ENCODE measurements around the gene NDUFB7. TPM values are rescaled to one million over a fixed set of nuclear protein-coding genes. Genes with fewer than 3 reads are reported as not detected.

NDUFB7 gene
- total RNA-seq, 1 experiment from 2014 or later: 254 TPM

DNA sequence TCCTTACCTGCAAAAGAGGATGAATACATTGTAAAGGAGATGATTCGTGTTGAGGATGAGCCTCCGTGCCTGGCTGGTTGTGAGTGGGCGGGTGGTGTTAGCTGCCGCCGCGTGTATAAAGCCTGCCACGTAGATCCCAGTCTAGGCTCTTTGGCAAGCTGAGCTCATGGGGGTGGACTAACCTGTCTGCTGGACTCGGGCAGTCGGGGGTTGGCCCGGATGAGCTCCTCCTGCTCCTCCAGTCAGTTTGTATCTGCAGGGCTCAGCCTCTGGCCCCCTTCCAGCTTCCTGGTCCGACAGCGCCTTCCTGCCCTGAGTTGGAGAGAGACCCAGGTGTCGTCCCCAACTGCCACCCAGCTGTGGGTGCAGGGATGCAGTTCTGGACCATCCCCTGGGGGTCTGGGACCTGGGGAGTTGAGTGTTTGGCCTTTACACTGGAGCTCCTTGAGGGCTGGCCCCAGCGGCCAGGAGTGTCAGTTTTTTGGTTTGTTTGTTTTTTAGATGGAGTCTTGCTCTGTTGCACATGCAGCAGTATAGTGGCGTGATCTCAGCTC lies 21.6 kb downstream of the NDUFB7 start:
- POLR2A ChIA-PET: interaction anchor here (0.6 kb wide), 1 partner anchor 209 kb away, joined by 3 read pairs; no protein-coding TSS in a partner anchor

DNA sequence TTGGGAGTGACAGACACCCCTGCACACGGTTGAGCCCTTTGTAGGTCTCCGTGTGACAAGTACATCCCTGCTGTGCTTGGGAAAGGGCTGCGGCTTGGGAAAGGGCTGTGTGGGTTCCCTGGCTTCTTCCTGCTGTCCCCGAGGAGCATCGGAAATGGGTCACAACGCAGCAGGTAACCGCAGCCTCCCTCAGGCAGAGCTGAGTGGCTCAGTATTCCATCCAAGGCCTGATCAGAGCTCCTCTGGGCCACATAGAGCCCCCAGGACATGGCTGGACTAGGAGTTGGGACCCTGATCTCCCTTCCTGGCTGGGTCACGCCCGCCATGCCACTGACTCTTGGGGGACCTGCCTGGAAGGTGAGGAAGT lies 26.2 kb downstream of the NDUFB7 start:
- no peak for TF ChIP-seq NFE2L1 (CRISPR knock-in tag; IDR thresholded peaks at IDR 0.05)
- Mint-ChIP-seq H3K4me3 (no peak overlapping the region), H3K36me3 (peaks cover 7% of the 10 kb centered on the region), H3K9me3 (no peaks in the 10 kb centered on the region), H3K27me3 (ENCODE audit: low read depth) (no peaks in the 10 kb centered on the region), H3K27ac (no peak overlapping the region), H3K4me1 (peaks cover 6% of the 10 kb centered on the region)
- ChIA-PET POLR2A (interaction anchor here (0.5 to 0.6 kb wide), 3 partner anchors 23 to 147 kb away, joined by 3 to 5 read pairs (median 4); no protein-coding TSS in a partner anchor), CTCF (interaction anchor here (1.0 kb wide), 1 partner anchor 9 kb away, joined by 3 read pairs; no protein-coding TSS in a partner anchor)
- no peak for ATAC-seq
- DNase-seq (ENCODE audit: low spot score): no peak

More for the DNA sequence above, 21.6 kb downstream of the NDUFB7 start:
- CTCF ChIA-PET: interaction anchor here (0.8 to 2.5 kb wide), 5 partner anchors 10 to 70 kb away, joined by 3 to 17 read pairs (median 12); partner anchors contain the start of gene DNAJB1
- ATAC-seq: no peak
- peak overlapping the region; percentile 67 for H3K27ac Mint-ChIP-seq
- H3K4me3 Mint-ChIP-seq: no peak overlapping the region
- H3K9me3 Mint-ChIP-seq: no peaks in the 10 kb centered on the region
- no peak for DNase-seq (ENCODE audit: low spot score)
- no peaks in the 10 kb centered on the region for H3K27me3 Mint-ChIP-seq (ENCODE audit: low read depth)
- TF ChIP-seq FOXK1 (CRISPR knock-in tag; IDR thresholded peaks at IDR 0.05): no peak
- TF ChIP-seq OVOL2 (CRISPR knock-in tag; IDR thresholded peaks at IDR 0.05; ENCODE audit: borderline replicate concordance): no peak
- TF ChIP-seq TP53 (CRISPR knock-in tag; IDR thresholded peaks at IDR 0.05): no peak
- no peak for TF ChIP-seq EMX1 (CRISPR knock-in tag; IDR thresholded peaks at IDR 0.05)
- peaks cover 12% of the 10 kb centered on the region for H3K4me1 Mint-ChIP-seq
- peaks cover 7% of the 10 kb centered on the region for H3K36me3 Mint-ChIP-seq

DNA sequence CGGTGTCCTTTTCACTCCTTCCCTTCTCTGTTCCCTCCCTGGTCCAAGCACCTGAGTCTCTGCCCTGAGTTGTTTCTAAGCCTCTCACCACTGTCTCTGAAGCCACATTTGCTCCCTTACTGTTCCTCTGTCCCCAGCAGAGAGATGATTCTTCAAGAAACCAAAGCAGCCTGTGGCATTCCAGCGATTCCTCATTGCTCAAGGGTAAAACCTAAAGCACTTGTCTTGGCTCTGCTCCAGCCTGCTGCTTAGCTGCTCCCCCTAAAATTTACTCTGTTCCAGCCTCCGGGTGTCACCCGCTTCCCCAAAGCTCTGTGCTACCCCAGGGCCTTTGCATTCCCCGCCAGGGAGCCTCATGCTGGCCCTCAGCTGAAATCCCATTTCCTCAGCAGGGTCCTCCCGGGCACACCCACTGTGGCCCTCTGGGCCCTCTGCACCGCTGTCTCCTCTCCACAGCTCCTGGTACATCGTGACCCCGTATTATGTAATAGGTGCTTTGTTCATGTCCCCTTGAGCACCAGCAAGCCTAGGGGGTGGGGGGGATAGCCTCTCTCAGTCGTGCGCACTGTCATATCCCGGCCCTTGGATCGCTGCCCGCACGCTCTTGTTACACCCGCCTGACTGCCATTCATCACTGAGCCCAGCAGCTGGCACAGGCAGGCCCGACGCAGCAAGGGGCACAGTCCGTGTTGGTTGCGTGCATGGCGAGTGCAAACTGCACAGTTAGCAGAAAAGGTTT lies 26.7 kb downstream of the NDUFB7 start:
- no peak for DNase-seq (ENCODE audit: low spot score)
- Mint-ChIP-seq H3K36me3 (peaks cover 7% of the 10 kb centered on the region), H3K4me1 (peaks cover 6% of the 10 kb centered on the region), H3K27me3 (ENCODE audit: low read depth) (no peaks in the 10 kb centered on the region), H3K9me3 (no peaks in the 10 kb centered on the region), H3K27ac (no peak overlapping the region; the same call in 1 of the 2 replicates), H3K4me3 (no peak overlapping the region)
- no peak for ATAC-seq
- CTCF ChIA-PET: interaction anchor here (1.0 to 1.6 kb wide), 2 partner anchors 9 to 11 kb away, joined by 3 to 10 read pairs; no protein-coding TSS in a partner anchor
- TF ChIP-seq, protein P1, sequence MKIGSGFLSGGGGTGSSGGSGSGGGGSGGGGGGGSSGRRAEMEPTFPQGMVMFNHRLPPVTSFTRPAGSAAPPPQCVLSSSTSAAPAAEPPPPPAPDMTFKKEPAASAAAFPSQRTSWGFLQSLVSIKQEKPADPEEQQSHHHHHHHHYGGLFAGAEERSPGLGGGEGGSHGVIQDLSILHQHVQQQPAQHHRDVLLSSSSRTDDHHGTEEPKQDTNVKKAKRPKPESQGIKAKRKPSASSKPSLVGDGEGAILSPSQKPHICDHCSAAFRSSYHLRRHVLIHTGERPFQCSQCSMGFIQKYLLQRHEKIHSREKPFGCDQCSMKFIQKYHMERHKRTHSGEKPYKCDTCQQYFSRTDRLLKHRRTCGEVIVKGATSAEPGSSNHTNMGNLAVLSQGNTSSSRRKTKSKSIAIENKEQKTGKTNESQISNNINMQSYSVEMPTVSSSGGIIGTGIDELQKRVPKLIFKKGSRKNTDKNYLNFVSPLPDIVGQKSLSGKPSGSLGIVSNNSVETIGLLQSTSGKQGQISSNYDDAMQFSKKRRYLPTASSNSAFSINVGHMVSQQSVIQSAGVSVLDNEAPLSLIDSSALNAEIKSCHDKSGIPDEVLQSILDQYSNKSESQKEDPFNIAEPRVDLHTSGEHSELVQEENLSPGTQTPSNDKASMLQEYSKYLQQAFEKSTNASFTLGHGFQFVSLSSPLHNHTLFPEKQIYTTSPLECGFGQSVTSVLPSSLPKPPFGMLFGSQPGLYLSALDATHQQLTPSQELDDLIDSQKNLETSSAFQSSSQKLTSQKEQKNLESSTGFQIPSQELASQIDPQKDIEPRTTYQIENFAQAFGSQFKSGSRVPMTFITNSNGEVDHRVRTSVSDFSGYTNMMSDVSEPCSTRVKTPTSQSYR (CRISPR knock-in tag; IDR thresholded peaks at IDR 0.05): no peak
- POLR2A ChIA-PET: interaction anchor here (0.5 to 0.6 kb wide), 3 partner anchors 35 to 1712 kb away, joined by 4 to 5 read pairs (median 4); no protein-coding TSS in a partner anchor

DNA sequence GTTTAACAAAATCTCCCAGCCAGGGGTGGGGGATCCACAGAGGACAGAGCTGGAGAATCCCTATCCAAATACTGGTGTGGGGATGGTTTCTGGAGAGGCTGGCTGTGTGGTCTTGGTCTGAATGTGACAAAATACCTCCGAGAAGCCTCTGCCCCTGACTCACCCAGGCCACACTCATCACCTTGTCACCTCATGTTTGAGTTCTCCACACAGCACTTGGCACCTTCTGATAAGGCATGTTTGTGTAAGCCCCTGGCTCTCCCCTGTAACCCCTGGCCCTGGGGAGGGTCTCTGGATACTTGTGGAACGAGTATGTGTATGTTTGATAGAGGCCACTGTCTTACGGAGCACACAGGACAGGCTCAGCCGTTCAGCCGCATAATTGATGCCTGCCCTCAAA lies 27.8 kb downstream of the NDUFB7 start:
- peaks cover 6% of the 10 kb centered on the region for H3K4me1 Mint-ChIP-seq
- no peaks in the 10 kb centered on the region for H3K27me3 Mint-ChIP-seq (ENCODE audit: low read depth)
- ATAC-seq (no peak), DNase-seq (ENCODE audit: low spot score) (no peak)
- H3K36me3 Mint-ChIP-seq: peaks cover 5% of the 10 kb centered on the region; the same call in 1 of the 2 replicates
- POLR2A ChIA-PET: no interaction called here
- H3K4me3 Mint-ChIP-seq: no peak overlapping the region
- CTCF ChIA-PET: interaction anchor here (1.6 kb wide), 1 partner anchor 12 kb away, joined by 10 read pairs; no protein-coding TSS in a partner anchor
- no peak overlapping the region for H3K27ac Mint-ChIP-seq
- H3K9me3 Mint-ChIP-seq: no peaks in the 10 kb centered on the region
- TF ChIP-seq GTF2I (CRISPR knock-in tag; conservative IDR thresholded peaks at IDR 0.05) (no peak), OVOL2 (CRISPR knock-in tag; IDR thresholded peaks at IDR 0.05; ENCODE audit: borderline replicate concordance) (no peak)
- TF ChIP-seq, protein P2, sequence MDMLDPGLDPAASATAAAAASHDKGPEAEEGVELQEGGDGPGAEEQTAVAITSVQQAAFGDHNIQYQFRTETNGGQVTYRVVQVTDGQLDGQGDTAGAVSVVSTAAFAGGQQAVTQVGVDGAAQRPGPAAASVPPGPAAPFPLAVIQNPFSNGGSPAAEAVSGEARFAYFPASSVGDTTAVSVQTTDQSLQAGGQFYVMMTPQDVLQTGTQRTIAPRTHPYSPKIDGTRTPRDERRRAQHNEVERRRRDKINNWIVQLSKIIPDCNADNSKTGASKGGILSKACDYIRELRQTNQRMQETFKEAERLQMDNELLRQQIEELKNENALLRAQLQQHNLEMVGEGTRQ (CRISPR knock-in tag; IDR thresholded peaks at IDR 0.05): no peak
- TF ChIP-seq, protein P3, sequence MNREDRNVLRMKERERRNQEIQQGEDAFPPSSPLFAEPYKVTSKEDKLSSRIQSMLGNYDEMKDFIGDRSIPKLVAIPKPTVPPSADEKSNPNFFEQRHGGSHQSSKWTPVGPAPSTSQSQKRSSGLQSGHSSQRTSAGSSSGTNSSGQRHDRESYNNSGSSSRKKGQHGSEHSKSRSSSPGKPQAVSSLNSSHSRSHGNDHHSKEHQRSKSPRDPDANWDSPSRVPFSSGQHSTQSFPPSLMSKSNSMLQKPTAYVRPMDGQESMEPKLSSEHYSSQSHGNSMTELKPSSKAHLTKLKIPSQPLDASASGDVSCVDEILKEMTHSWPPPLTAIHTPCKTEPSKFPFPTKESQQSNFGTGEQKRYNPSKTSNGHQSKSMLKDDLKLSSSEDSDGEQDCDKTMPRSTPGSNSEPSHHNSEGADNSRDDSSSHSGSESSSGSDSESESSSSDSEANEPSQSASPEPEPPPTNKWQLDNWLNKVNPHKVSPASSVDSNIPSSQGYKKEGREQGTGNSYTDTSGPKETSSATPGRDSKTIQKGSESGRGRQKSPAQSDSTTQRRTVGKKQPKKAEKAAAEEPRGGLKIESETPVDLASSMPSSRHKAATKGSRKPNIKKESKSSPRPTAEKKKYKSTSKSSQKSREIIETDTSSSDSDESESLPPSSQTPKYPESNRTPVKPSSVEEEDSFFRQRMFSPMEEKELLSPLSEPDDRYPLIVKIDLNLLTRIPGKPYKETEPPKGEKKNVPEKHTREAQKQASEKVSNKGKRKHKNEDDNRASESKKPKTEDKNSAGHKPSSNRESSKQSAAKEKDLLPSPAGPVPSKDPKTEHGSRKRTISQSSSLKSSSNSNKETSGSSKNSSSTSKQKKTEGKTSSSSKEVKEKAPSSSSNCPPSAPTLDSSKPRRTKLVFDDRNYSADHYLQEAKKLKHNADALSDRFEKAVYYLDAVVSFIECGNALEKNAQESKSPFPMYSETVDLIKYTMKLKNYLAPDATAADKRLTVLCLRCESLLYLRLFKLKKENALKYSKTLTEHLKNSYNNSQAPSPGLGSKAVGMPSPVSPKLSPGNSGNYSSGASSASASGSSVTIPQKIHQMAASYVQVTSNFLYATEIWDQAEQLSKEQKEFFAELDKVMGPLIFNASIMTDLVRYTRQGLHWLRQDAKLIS (CRISPR knock-in tag; IDR thresholded peaks at IDR 0.05; ENCODE audit: borderline replicate concordance): no peak
- TF ChIP-seq, protein P4, sequence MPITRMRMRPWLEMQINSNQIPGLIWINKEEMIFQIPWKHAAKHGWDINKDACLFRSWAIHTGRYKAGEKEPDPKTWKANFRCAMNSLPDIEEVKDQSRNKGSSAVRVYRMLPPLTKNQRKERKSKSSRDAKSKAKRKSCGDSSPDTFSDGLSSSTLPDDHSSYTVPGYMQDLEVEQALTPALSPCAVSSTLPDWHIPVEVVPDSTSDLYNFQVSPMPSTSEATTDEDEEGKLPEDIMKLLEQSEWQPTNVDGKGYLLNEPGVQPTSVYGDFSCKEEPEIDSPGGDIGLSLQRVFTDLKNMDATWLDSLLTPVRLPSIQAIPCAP (CRISPR knock-in tag; IDR thresholded peaks at IDR 0.05): no peak
- TF ChIP-seq, protein P5, sequence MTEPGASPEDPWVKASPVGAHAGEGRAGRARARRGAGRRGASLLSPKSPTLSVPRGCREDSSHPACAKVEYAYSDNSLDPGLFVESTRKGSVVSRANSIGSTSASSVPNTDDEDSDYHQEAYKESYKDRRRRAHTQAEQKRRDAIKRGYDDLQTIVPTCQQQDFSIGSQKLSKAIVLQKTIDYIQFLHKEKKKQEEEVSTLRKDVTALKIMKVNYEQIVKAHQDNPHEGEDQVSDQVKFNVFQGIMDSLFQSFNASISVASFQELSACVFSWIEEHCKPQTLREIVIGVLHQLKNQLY (CRISPR knock-in tag; IDR thresholded peaks at IDR 0.05): no peak
- TF ChIP-seq, protein P6, sequence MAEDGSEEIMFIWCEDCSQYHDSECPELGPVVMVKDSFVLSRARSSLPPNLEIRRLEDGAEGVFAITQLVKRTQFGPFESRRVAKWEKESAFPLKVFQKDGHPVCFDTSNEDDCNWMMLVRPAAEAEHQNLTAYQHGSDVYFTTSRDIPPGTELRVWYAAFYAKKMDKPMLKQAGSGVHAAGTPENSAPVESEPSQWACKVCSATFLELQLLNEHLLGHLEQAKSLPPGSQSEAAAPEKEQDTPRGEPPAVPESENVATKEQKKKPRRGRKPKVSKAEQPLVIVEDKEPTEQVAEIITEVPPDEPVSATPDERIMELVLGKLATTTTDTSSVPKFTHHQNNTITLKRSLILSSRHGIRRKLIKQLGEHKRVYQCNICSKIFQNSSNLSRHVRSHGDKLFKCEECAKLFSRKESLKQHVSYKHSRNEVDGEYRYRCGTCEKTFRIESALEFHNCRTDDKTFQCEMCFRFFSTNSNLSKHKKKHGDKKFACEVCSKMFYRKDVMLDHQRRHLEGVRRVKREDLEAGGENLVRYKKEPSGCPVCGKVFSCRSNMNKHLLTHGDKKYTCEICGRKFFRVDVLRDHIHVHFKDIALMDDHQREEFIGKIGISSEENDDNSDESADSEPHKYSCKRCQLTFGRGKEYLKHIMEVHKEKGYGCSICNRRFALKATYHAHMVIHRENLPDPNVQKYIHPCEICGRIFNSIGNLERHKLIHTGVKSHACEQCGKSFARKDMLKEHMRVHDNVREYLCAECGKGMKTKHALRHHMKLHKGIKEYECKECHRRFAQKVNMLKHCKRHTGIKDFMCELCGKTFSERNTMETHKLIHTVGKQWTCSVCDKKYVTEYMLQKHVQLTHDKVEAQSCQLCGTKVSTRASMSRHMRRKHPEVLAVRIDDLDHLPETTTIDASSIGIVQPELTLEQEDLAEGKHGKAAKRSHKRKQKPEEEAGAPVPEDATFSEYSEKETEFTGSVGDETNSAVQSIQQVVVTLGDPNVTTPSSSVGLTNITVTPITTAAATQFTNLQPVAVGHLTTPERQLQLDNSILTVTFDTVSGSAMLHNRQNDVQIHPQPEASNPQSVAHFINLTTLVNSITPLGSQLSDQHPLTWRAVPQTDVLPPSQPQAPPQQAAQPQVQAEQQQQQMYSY (CRISPR knock-in tag; IDR thresholded peaks at IDR 0.05): no peak

Data from WTC11 (cell line).